HCT116 (cell line): ENCODE data around the gene TMEM115. TPM values are rescaled to one million over a fixed set of nuclear protein-coding genes. Genes with fewer than 3 reads are reported as not detected.

ENCODE experiments used
- ATAC-seq: fragments of 200-7000 bp; cut with Tn5 transposase; 2 replicates; pipeline ENCODE4 v1.9.1; 2020; ENCODE audit warnings: mild to moderate bottlenecking, moderate library complexity
- BruUV-seq: library from RNA; stranded (reverse); fragments of 400-500 nt; replicated peaks from 2 replicates; lab custom pipeline; 2021; lab: Mats Ljungman, UMichigan
- CTCF ChIA-PET: fragments of 300-600 bp; sonication (Branson Sonifier 250); formaldehyde crosslinking; loops from one replicate; lab custom pipeline; 2021; ENCODE audit warnings: antibody characterized with exemption; lab: Charles Lee
- POLR2A ChIA-PET: fragments of 300-600, 350-600 bp; sonication (Branson Sonifier 250); formaldehyde crosslinking; loops from one replicate; lab custom pipeline; 2021; ENCODE audit warnings: antibody characterized with exemption; lab: Charles Lee
- RAD21 ChIA-PET, 2 experiments: fragments of 300-600 bp; sonication (Branson Sonifier 250); formaldehyde crosslinking; loops; one replicate each; lab custom pipeline; 2023; ENCODE audit warnings: low total read pairs in 2 of 2; ENCODE audit not compliant: uncharacterized antibody in 2 of 2, unreplicated experiment in 2 of 2, low non-redundant PET in 1 of 2; lab: Charles Lee
- DNase-seq: peaks from one replicate; pipeline ENCODE4 v3.0.0-alpha.2; 2010; ENCODE audit warnings: low read depth, low spot score
- H2AFZ ChIP-seq: fragments of 200-600 bp; shearing (Covaris generic), sonication (generic); 2 replicates; pipeline ENCODE4 v1.6.1; 2017; ENCODE audit warnings: low read depth, mixed run types, mixed read lengths, antibody characterized with exemption, low read length; ENCODE audit not compliant: poor library complexity, severe bottlenecking
- H3K27ac ChIP-seq: 2 replicates; pipeline ENCODE4 v1.5.1; 2012; ENCODE audit warnings: low read depth, low read length
- H3K27me3 ChIP-seq: fragments of 200-600 bp; sonication (generic); 2 replicates; pipeline ENCODE4 v1.6.1; 2016; ENCODE audit warnings: mixed run types, low read length, mixed read lengths; ENCODE audit not compliant: insufficient read depth
- H3K36me3 ChIP-seq, 2 experiments: fragments of 200-500 bp in 1 of 2; fragments of 200-600 bp in 1 of 2; sonication (Bioruptor generic) in 1 of 2; sonication (generic) in 1 of 2; 2 replicates each; pipeline versions ENCODE4 v1.5.1 to v1.6.1; 2014 to 2016; ENCODE audit warnings: low read length in 2 of 2, inconsistent platforms in 1 of 2, mixed read lengths in 1 of 2, mixed run types in 1 of 2; ENCODE audit not compliant: insufficient read depth in 2 of 2, control insufficient read depth in 1 of 2
- H3K4me1 ChIP-seq, 2 experiments: fragments of 200-600 bp in 1 of 2; sonication (generic) in 1 of 2; 2 replicates each; pipeline versions ENCODE4 v1.5.1 to v1.6.1; 2012 to 2017; ENCODE audit warnings: low read length in 2 of 2, inconsistent platforms in 1 of 2, mild to moderate bottlenecking in 1 of 2, mixed read lengths in 1 of 2, mixed run types in 1 of 2, moderate library complexity in 1 of 2; ENCODE audit not compliant: insufficient read depth in 2 of 2, control insufficient read depth in 1 of 2
- H3K4me2 ChIP-seq: fragments of 200-600 bp; sonication (generic); 2 replicates; pipeline ENCODE4 v1.6.1; 2017; ENCODE audit warnings: mixed run types, low read length, mixed read lengths
- H3K4me3 ChIP-seq, 2 experiments: fragments of 200-600 bp in 1 of 2; sonication (generic) in 1 of 2; replicated peaks in 1 of 2; 2 replicates each; pipeline ENCODE4 v1.5.1; 2011 to 2016; ENCODE audit warnings: low read length in 2 of 2, control low read depth in 1 of 2, low read depth in 1 of 2, mild to moderate bottlenecking in 1 of 2, mixed read lengths in 1 of 2, mixed run types in 1 of 2
- H3K79me2 ChIP-seq: fragments of 200-600 bp; sonication (generic); 2 replicates; pipeline ENCODE4 v1.6.1; 2017; ENCODE audit warnings: mild to moderate bottlenecking, mixed run types, low read length, moderate library complexity, mixed read lengths; ENCODE audit not compliant: insufficient read depth
- H3K9ac ChIP-seq: fragments of 200-600 bp; sonication (generic); 2 replicates; pipeline ENCODE4 v1.6.1; 2016; ENCODE audit warnings: low read length, mixed read lengths
- H3K9me2 ChIP-seq: fragments of 200-600 bp; sonication (generic), shearing (Covaris generic); 2 replicates; pipeline ENCODE4 v1.6.1; 2017; ENCODE audit warnings: mixed run types, mild to moderate bottlenecking, moderate library complexity; ENCODE audit not compliant: insufficient read depth
- H3K9me3 ChIP-seq, 2 experiments: fragments of 200-500 bp in 1 of 2; fragments of 200-600 bp in 1 of 2; sonication (Bioruptor generic) in 1 of 2; sonication (generic) in 1 of 2; 2 replicates each; pipeline ENCODE4 v1.6.1; 2014 to 2017; ENCODE audit warnings: low read length in 2 of 2, mixed read lengths in 2 of 2, inconsistent platforms in 1 of 2, low read depth in 1 of 2, mild to moderate bottlenecking in 1 of 2, mixed run types in 1 of 2, moderate library complexity in 1 of 2; ENCODE audit not compliant: control insufficient read depth in 1 of 2, insufficient read depth in 1 of 2
- H4K20me1 ChIP-seq: fragments of 200-600 bp; sonication (generic), shearing (Covaris generic); 2 replicates; pipeline ENCODE4 v1.6.1; 2017; ENCODE audit warnings: mixed run types, mild to moderate bottlenecking, moderate library complexity; ENCODE audit not compliant: insufficient read depth
- ATF3 ChIP-seq: IDR thresholded peaks from 2 replicates; pipeline ENCODE4 v1.6.1; 2012
- CBX3 ChIP-seq: IDR thresholded peaks from 2 replicates; pipeline ENCODE4 v1.6.1; 2012; ENCODE audit warnings: low read depth
- CEBPB ChIP-seq: IDR thresholded peaks from 2 replicates; pipeline ENCODE4 v1.6.1; 2012; ENCODE audit warnings: low read depth
- EGR1 ChIP-seq: IDR thresholded peaks from 2 replicates; pipeline ENCODE4 v1.6.1; 2012; ENCODE audit warnings: low read depth
- ELF1 ChIP-seq: IDR thresholded peaks from 2 replicates; pipeline ENCODE4 v1.6.1; 2012; ENCODE audit warnings: low read depth, borderline replicate concordance
- EZH2 ChIP-seq: fragments of 200-600 bp; sonication (generic); IDR thresholded peaks from 2 replicates; pipeline ENCODE4 v1.6.1; 2017; ENCODE audit warnings: antibody characterized with exemption, mixed run types
- FOSL1 ChIP-seq: IDR thresholded peaks from 2 replicates; pipeline ENCODE4 v1.6.1; 2012; ENCODE audit warnings: low read depth
- JUND ChIP-seq: IDR thresholded peaks from 2 replicates; pipeline ENCODE4 v1.6.1; 2012
- MAX ChIP-seq: IDR thresholded peaks from 2 replicates; pipeline ENCODE4 v1.6.1; 2012
- POLR2A ChIP-seq: IDR thresholded peaks from 2 replicates; pipeline ENCODE4 v1.7.0; 2011; ENCODE audit warnings: borderline replicate concordance; ENCODE audit not compliant: insufficient read depth, insufficient read length; ENCODE audit errors: extremely low read depth
- POLR2AphosphoS5 ChIP-seq: IDR thresholded peaks from 2 replicates; pipeline ENCODE4 v1.6.1; 2011; ENCODE audit warnings: mild to moderate bottlenecking, low read depth, low read length, moderate library complexity
- RAD21 ChIP-seq: IDR thresholded peaks from 2 replicates; pipeline ENCODE4 v1.6.1; 2012; ENCODE audit warnings: low read depth, mild to moderate bottlenecking
- SIN3A ChIP-seq: IDR thresholded peaks from 2 replicates; pipeline ENCODE4 v1.6.1; 2012; ENCODE audit warnings: low read depth
- SP1 ChIP-seq: IDR thresholded peaks from 2 replicates; pipeline ENCODE4 v1.6.1; 2012; ENCODE audit warnings: low read depth
- SRF ChIP-seq: IDR thresholded peaks from 2 replicates; pipeline ENCODE4 v1.6.1; 2012; ENCODE audit warnings: low read depth
- TCF7L2 ChIP-seq: IDR thresholded peaks from 2 replicates; pipeline ENCODE4 v1.7.0; 2011; ENCODE audit warnings: borderline replicate concordance, inconsistent platforms; ENCODE audit not compliant: insufficient read depth, insufficient read length; ENCODE audit errors: extremely low read depth
- YY1 ChIP-seq: IDR thresholded peaks from 2 replicates; pipeline ENCODE4 v1.6.1; 2011; ENCODE audit warnings: low read length, low read depth, moderate library complexity, mild to moderate bottlenecking; ENCODE audit not compliant: insufficient replicate concordance; ENCODE audit errors: extremely low read depth
- ZBTB33 ChIP-seq: IDR thresholded peaks from 2 replicates; pipeline ENCODE4 v1.6.1; 2011; ENCODE audit warnings: mild to moderate bottlenecking, low read length, moderate library complexity; ENCODE audit not compliant: insufficient replicate concordance; ENCODE audit errors: extremely low read depth
- ZFX ChIP-seq: fragments of 450-650 bp; IDR thresholded peaks from 2 replicates; pipeline ENCODE4 v1.6.1; 2017
- ZNF274 ChIP-seq: fragments of 200-500 bp; sonication (Bioruptor generic); IDR thresholded peaks from 2 replicates; pipeline ENCODE4 v1.6.1; 2014; ENCODE audit warnings: mild to moderate bottlenecking, low read depth, low read length, inconsistent platforms
- intact Hi-C: fragments of 100-400 bp; cut with micrococcal nuclease; formaldehyde crosslinking; loops from 2 replicates; pipeline ENCODE4 v1.10.0; 2022
- total RNA-seq: library from RNA; stranded (reverse); gene quantifications from one replicate; pipeline ENCODE4 v1.2.1, GENCODE V29; 2021; ENCODE audit not compliant: unreplicated experiment

The TMEM115 gene
- total RNA-seq, 1 experiment from 2014 or later = 24.6 TPM

- no peak for TF ChIP-seq TCF7L2
- no peak for TF ChIP-seq ATF3
- no peak for TF ChIP-seq POLR2A
- TF ChIP-seq POLR2AphosphoS5 = no peak
- no peak for TF ChIP-seq ELF1
- TF ChIP-seq SP1 = no peak
- TF ChIP-seq YY1 = no peak
- no peak for TF ChIP-seq MAX
- TF ChIP-seq CBX3 = no peak
- TF ChIP-seq ZNF274 = no peak
- no peak for TF ChIP-seq RAD21
- no peak for TF ChIP-seq EZH2
- no peak for TF ChIP-seq ZFX
- TF ChIP-seq SIN3A = no peak
- TF ChIP-seq SRF = no peak
- no peak for TF ChIP-seq CEBPB
- TF ChIP-seq FOSL1 = no peak
- TF ChIP-seq ZBTB33 = no peak
- TF ChIP-seq JUND = no peak
- TF ChIP-seq EGR1 = no peak
- TF ChIP-seq, all 23 proteins: peak for 0
- no peak overlapping the region for H2AFZ ChIP-seq
- no peak overlapping the region for H3K4me2 ChIP-seq
- H3K4me3 ChIP-seq = no peak overlapping the region
- peak overlapping the region; percentile 19; the same call in 1 of the 2 replicates for H3K27ac ChIP-seq
- no TSS peak for BruUV-seq
- ATAC-seq (no peak), DNase-seq (no peak)
- H3K9me3 ChIP-seq = no peaks in the 10 kb centered on the region
- H4K20me1 ChIP-seq = no peaks in the 10 kb centered on the region; the same call in 1 of the 2 replicates
- no peaks in the 10 kb centered on the region for H3K9me2 ChIP-seq
- peaks cover 73% of the 10 kb centered on the region for H3K79me2 ChIP-seq
- H3K4me1 ChIP-seq = peaks cover 10 to 25% of the 10 kb centered on the region in 2 experiments
- ChIA-PET CTCF (no interaction called here), POLR2A (no interaction called here), RAD21 (no interaction called here)
- intact Hi-C loops = no loop called here
- H3K36me3 ChIP-seq = peaks cover 33 to 45% of the 10 kb centered on the region in 2 experiments; a peak in 3 of 4 replicates
- no peaks in the 10 kb centered on the region for H3K27me3 ChIP-seq
- no peak overlapping the region for H3K9ac ChIP-seq
Observed at GRCh38 chr3:50330330-50330729, 29.0 kb downstream of the TMEM115 start.
